ENCODE data around the gene MAP7. TPM values are rescaled to one million over a fixed set of nuclear protein-coding genes. Genes with fewer than 3 reads are reported as not detected.

The MAP7 gene
- total and polyA plus RNA-seq, 5 donors, result 0.79 to 2.5 (median 1.6) TPM

- DNase-seq (peak in 2 of 3 donors; percentile 46 to 68), ATAC-seq (no peak)
- H3K27me3 ChIP-seq (ENCODE audit: control insufficient read depth, insufficient read depth), result no peaks in the 10 kb centered on the region
- intact Hi-C loops (cut with DNase I), result no loop called here
- H3K4me3 ChIP-seq (ENCODE audit: low read length), result no peak overlapping the region
- no peak overlapping the region for H3K27ac ChIP-seq (ENCODE audit: low read length)
- WGBS, result 67% methylated on average over 2 of the region's 2 CpGs
- no peaks in the 10 kb centered on the region for H3K9me3 ChIP-seq (ENCODE audit: control insufficient read depth, low read length)
- H3K4me1 ChIP-seq (ENCODE audit: control insufficient read depth, insufficient read depth, low read length), result no peaks in the 10 kb centered on the region
Observed at GRCh38 chr6:136347847-136348246, 202.4 kb downstream of the MAP7 start.

GRCh38 chr6:136345145-136345544 lies 205.1 kb downstream of the MAP7 start:
- H3K4me1 ChIP-seq (ENCODE audit: control insufficient read depth, insufficient read depth, low read length), result no peaks in the 10 kb centered on the region
- ATAC-seq (no peak), DNase-seq (no peak)
- no peak overlapping the region for H3K27ac ChIP-seq (ENCODE audit: low read length)
- no peaks in the 10 kb centered on the region for H3K27me3 ChIP-seq (ENCODE audit: control insufficient read depth, insufficient read depth)
- H3K9me3 ChIP-seq (ENCODE audit: control insufficient read depth, low read length), result no peaks in the 10 kb centered on the region
- WGBS, result 97% methylated on average over 2 of the region's 2 CpGs
- no peak overlapping the region for H3K4me3 ChIP-seq (ENCODE audit: low read length)
- intact Hi-C loops (cut with DNase I), result no loop called here

DNA sequence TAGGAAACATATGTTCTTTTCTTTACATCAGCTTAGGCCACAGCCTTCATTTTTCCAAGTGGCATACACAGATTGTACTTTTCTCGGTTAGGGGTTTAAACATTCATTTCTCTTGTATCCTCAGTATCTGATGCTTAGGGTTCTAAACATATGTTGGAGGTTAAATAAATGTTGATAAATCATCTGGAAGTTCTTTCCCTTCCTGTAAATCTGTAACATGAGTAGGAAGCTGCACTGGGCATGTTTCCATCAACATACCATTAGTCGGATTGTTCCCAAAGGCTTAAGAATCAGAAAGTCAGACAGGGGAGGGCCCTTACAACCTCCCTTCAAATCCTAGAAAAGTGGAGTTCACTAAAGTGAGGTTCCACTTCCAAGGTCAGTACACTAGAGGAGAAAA lies 205.8 kb downstream of the MAP7 start:
- Histone ChIP-seq H3K4me1 (ENCODE audit: control insufficient read depth, insufficient read depth, low read length) (no peaks in the 10 kb centered on the region), H3K9me3 (ENCODE audit: control insufficient read depth, low read length) (no peaks in the 10 kb centered on the region), H3K4me3 (ENCODE audit: low read length) (no peak overlapping the region), H3K27ac (ENCODE audit: low read length) (no peak overlapping the region), H3K27me3 (ENCODE audit: control insufficient read depth, insufficient read depth) (no peaks in the 10 kb centered on the region)
- WGBS, result 60% methylated on average over 2 of the region's 2 CpGs
- no peak for ATAC-seq
- DNase-seq, result no peak
- intact Hi-C loops (cut with DNase I), result no loop called here

DNA sequence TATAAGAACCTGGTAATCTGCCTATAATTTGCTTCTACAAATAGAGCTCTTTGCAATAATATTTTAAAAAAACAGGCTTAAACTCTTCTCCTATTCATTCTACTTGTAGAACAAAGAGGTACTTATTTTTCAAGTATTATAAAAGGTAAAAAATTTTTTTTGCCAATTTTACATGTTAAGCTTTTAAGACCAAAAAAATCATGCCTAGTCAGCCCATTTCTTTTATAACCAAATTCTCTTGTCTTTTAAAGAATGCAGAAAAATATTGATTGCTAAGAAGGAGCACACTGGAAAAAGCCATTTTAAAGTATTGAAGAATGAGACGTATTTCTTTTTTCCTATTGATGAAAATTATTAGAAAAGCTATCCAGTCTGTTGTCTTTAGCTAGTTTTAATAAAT lies 206.5 kb downstream of the MAP7 start:
- no peak for ATAC-seq
- intact Hi-C loops (cut with DNase I), result no loop called here
- whole genome bisulfite sequencing, result 90% methylated on average over 1 of the region's 1 CpG

GRCh38 chr6:136343275-136343674 lies 206.9 kb downstream of the MAP7 start:
- no peak for DNase-seq
- Histone ChIP-seq H3K27me3 (ENCODE audit: control insufficient read depth, insufficient read depth) (no peaks in the 10 kb centered on the region), H3K27ac (ENCODE audit: low read length) (no peak overlapping the region), H3K9me3 (ENCODE audit: control insufficient read depth, low read length) (no peaks in the 10 kb centered on the region), H3K4me3 (ENCODE audit: low read length) (no peak overlapping the region), H3K4me1 (ENCODE audit: control insufficient read depth, insufficient read depth, low read length) (no peaks in the 10 kb centered on the region)
- ATAC-seq, result no peak
- intact Hi-C loops (cut with DNase I), result no loop called here
- 55% methylated on average over 2 of the region's 2 CpGs for WGBS

More for the DNA sequence above, 206.5 kb downstream of the MAP7 start:
- no peak overlapping the region for H3K4me3 ChIP-seq (ENCODE audit: low read length)
- H3K27ac ChIP-seq (ENCODE audit: low read length), result no peak overlapping the region
- H3K27me3 ChIP-seq (ENCODE audit: control insufficient read depth, insufficient read depth), result no peaks in the 10 kb centered on the region
- H3K4me1 ChIP-seq (ENCODE audit: control insufficient read depth, insufficient read depth, low read length), result no peaks in the 10 kb centered on the region
- DNase-seq, result no peak
- H3K9me3 ChIP-seq (ENCODE audit: control insufficient read depth, low read length), result no peaks in the 10 kb centered on the region

GRCh38 chr6:136341967-136342366 lies 208.3 kb downstream of the MAP7 start:
- Histone ChIP-seq H3K4me1 (ENCODE audit: control insufficient read depth, insufficient read depth, low read length) (no peaks in the 10 kb centered on the region), H3K9me3 (ENCODE audit: control insufficient read depth, low read length) (no peaks in the 10 kb centered on the region), H3K4me3 (ENCODE audit: low read length) (no peak overlapping the region), H3K27me3 (ENCODE audit: control insufficient read depth, insufficient read depth) (no peaks in the 10 kb centered on the region), H3K27ac (ENCODE audit: low read length) (no peak overlapping the region)
- DNase-seq (no peak), ATAC-seq (no peak)
- intact Hi-C loops (cut with DNase I), result no loop called here
- WGBS, result 93% methylated on average over 3 of the region's 3 CpGs

DNA sequence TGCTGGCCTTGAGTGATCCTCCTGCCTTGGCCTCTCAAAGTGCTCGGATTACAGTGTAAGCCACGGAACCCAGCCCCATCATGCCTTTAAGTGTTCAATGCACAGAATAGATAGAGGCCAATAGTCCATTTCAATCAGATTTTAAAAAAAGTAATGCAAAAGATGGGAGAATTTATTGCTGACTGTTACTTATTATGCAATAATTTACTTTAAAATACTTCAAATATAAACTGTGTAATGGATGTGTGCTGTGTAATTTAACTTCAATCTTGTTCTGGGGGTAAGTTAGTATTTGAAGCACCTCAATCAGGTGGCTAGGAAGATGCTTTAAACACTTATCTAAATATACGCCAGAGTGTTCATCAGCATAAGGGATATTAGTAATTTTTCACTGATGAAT lies 208.9 kb downstream of the MAP7 start:
- DNase-seq, result no peak
- Histone ChIP-seq H3K27me3 (ENCODE audit: control insufficient read depth, insufficient read depth) (no peaks in the 10 kb centered on the region), H3K4me1 (ENCODE audit: control insufficient read depth, insufficient read depth, low read length) (no peaks in the 10 kb centered on the region), H3K4me3 (ENCODE audit: low read length) (no peak overlapping the region), H3K27ac (ENCODE audit: low read length) (no peak overlapping the region), H3K9me3 (ENCODE audit: control insufficient read depth, low read length) (no peaks in the 10 kb centered on the region)
- intact Hi-C loops (cut with DNase I), result no loop called here
- ATAC-seq, result no peak
- 92% methylated on average over 3 of the region's 3 CpGs for WGBS

- intact Hi-C loops (cut with DNase I), result no loop called here
- no peaks in the 10 kb centered on the region for H3K27me3 ChIP-seq (ENCODE audit: control insufficient read depth, insufficient read depth)
- no peak overlapping the region for H3K27ac ChIP-seq (ENCODE audit: low read length)
- H3K9me3 ChIP-seq (ENCODE audit: control insufficient read depth, low read length), result no peaks in the 10 kb centered on the region
- no peak overlapping the region for H3K4me3 ChIP-seq (ENCODE audit: low read length)
- 74% methylated on average over 4 of the region's 4 CpGs for WGBS
- peak in 1 of 2 donors; percentile 35 for ATAC-seq
- no peaks in the 10 kb centered on the region for H3K4me1 ChIP-seq (ENCODE audit: control insufficient read depth, insufficient read depth, low read length)
- DNase-seq, result no peak
Observed at GRCh38 chr6:136338486-136338885, 211.7 kb downstream of the MAP7 start.

DNA sequence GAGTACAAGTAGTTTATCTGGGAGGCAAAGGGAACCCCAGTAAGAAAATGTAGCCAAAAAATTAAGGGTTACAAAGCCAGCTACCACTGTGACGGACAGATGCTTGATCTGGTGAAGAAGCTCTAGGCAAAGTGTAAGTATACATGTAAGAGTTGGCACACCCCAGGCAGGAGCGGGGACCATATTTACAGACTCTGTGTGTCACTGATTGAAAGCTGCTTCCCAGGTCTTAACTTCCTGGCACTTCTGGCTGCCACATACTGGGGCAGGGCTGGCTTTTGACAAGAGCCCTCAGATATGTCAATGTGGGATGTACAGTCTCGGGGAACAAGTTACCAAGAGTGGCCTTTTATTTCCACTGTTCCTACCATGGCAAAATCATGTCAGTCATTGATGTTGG lies 212.6 kb downstream of the MAP7 start:
- Histone ChIP-seq H3K27me3 (ENCODE audit: control insufficient read depth, insufficient read depth) (no peaks in the 10 kb centered on the region), H3K4me3 (ENCODE audit: low read length) (no peak overlapping the region), H3K4me1 (ENCODE audit: control insufficient read depth, insufficient read depth, low read length) (no peaks in the 10 kb centered on the region), H3K9me3 (ENCODE audit: control insufficient read depth, low read length) (no peaks in the 10 kb centered on the region), H3K27ac (ENCODE audit: low read length) (no peak overlapping the region)
- ATAC-seq (no peak), DNase-seq (no peak)
- intact Hi-C loops (cut with DNase I), result no loop called here
- WGBS, result 77% methylated on average over 3 of the region's 3 CpGs

DNA sequence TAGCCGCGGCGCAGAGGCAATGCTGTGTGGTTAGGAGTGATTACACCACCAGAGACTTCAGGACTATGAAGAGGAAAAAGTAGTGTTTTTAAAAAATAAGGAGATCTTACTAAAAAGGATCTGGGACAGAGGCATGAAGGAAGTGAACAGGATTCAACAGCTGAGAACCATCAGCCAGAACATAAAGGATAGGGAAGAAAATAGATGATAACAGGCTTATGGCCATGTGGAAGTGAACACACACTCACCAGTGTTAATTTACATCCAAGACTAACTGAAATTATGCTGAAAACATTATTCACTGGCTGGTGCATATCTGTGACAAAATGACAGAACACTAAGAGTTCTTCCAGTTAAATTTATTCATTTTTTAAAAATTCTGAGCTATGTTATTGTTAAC lies 213.1 kb downstream of the MAP7 start:
- H3K4me3 ChIP-seq (ENCODE audit: low read length), result no peak overlapping the region
- no peaks in the 10 kb centered on the region for H3K27me3 ChIP-seq (ENCODE audit: control insufficient read depth, insufficient read depth)
- ATAC-seq (no peak), DNase-seq (no peak)
- intact Hi-C loops (cut with DNase I), result no loop called here
- H3K4me1 ChIP-seq (ENCODE audit: control insufficient read depth, insufficient read depth, low read length), result no peaks in the 10 kb centered on the region
- 66% methylated on average over 3 of the region's 3 CpGs for WGBS
- no peaks in the 10 kb centered on the region for H3K9me3 ChIP-seq (ENCODE audit: control insufficient read depth, low read length)
- H3K27ac ChIP-seq (ENCODE audit: low read length), result no peak overlapping the region

GRCh38 chr6:136335736-136336363 lies 214.4 kb downstream of the MAP7 start:
- ATAC-seq (peak; percentile 18 to 36), DNase-seq (peak in 2 of 3 donors; percentile 66 to 76)
- H3K4me3 ChIP-seq (ENCODE audit: low read length), result no peak overlapping the region
- no peaks in the 10 kb centered on the region for H3K27me3 ChIP-seq (ENCODE audit: control insufficient read depth, insufficient read depth)
- 69% methylated on average over 12 of the region's 12 CpGs for WGBS
- intact Hi-C loops (cut with DNase I), result no loop called here
- H3K4me1 ChIP-seq (ENCODE audit: control insufficient read depth, insufficient read depth, low read length), result no peaks in the 10 kb centered on the region
- no peak overlapping the region for H3K27ac ChIP-seq (ENCODE audit: low read length)
- H3K9me3 ChIP-seq (ENCODE audit: control insufficient read depth, low read length), result no peaks in the 10 kb centered on the region

DNA sequence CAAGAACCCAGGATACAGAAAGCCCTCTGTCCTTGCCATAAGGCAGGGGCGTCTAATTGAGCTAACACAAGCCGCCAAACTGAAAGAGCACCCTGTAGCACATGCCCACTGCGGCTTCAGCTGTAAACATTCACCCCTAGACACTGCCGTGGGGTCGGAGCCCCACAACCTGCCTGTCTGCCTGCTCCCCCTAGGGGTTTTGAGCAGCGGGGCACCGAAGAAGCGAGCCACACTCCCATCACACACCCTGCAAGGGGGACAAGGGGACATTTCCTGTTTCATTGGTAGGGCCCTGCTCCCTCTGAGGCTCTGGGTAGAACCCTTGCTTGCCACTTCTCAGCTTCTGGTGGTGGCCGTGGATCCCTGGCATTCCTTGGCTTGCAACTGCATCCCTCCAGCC lies 215.4 kb downstream of the MAP7 start:
- Histone ChIP-seq H3K4me1 (ENCODE audit: control insufficient read depth, insufficient read depth, low read length) (no peaks in the 10 kb centered on the region), H3K9me3 (ENCODE audit: control insufficient read depth, low read length) (no peaks in the 10 kb centered on the region), H3K4me3 (ENCODE audit: low read length) (no peak overlapping the region), H3K27ac (ENCODE audit: low read length) (no peak overlapping the region), H3K27me3 (ENCODE audit: control insufficient read depth, insufficient read depth) (no peaks in the 10 kb centered on the region)
- DNase-seq (no peak), ATAC-seq (peak in 1 of 2 donors; percentile 5)
- intact Hi-C loops (cut with DNase I), result no loop called here
- 71% methylated on average over 9 of the region's 9 CpGs for WGBS

Measured in right cardiac atrium (tissue), 5 donors.